IPS-15b (cell line): ENCODE data around the gene DTX2.
"Not testable (repeated sequence)": the region's sequence is repeated elsewhere in the genome, so short reads cannot be mapped to it uniquely, and the experiment has no call there.

Source experiments
- H3K27me3 ChIP-seq: one replicate; pipeline ENCODE4 v1.6.1; 2013; ENCODE audit warnings: low read length; ENCODE audit not compliant: control insufficient read depth, insufficient read depth
- H3K36me3 ChIP-seq: one replicate; pipeline ENCODE4 v1.6.1; 2013; ENCODE audit warnings: low read length; ENCODE audit not compliant: control insufficient read depth, insufficient read depth
- H3K4me1 ChIP-seq: one replicate; pipeline ENCODE4 v1.6.1; 2013; ENCODE audit warnings: mild to moderate bottlenecking, low read length; ENCODE audit not compliant: control insufficient read depth, insufficient read depth
- H3K4me3 ChIP-seq: one replicate; pipeline ENCODE4 v1.5.1; 2013; ENCODE audit warnings: low read depth, low read length
- H3K9ac ChIP-seq: one replicate; pipeline ENCODE4 v1.6.1; 2013; ENCODE audit warnings: low read depth, mild to moderate bottlenecking, low read length
- H3K9me3 ChIP-seq: one replicate; pipeline ENCODE4 v1.6.1; 2013; ENCODE audit warnings: mild to moderate bottlenecking, low read length; ENCODE audit not compliant: control insufficient read depth, insufficient read depth

DTX2 gene

GRCh38 chr7:76511911-76512885 lies 50.7 kb downstream of the DTX2 start:
- H3K4me1 ChIP-seq, H3K9me3 ChIP-seq, H3K27me3 ChIP-seq, H3K36me3 ChIP-seq, H3K9ac ChIP-seq, H3K4me3 ChIP-seq: not testable (repeated sequence)

GRCh38 chr7:76512941-76513816 lies 51.7 kb downstream of the DTX2 start:
- Histone ChIP-seq H3K36me3 (no peaks in the 10 kb centered on the region), H3K9ac (no peak overlapping the region), H3K4me3 (no peak overlapping the region), H3K27me3 (no peaks in the 10 kb centered on the region), H3K4me1 (peaks cover 6% of the 10 kb centered on the region), H3K9me3 (no peaks in the 10 kb centered on the region)

DNA sequence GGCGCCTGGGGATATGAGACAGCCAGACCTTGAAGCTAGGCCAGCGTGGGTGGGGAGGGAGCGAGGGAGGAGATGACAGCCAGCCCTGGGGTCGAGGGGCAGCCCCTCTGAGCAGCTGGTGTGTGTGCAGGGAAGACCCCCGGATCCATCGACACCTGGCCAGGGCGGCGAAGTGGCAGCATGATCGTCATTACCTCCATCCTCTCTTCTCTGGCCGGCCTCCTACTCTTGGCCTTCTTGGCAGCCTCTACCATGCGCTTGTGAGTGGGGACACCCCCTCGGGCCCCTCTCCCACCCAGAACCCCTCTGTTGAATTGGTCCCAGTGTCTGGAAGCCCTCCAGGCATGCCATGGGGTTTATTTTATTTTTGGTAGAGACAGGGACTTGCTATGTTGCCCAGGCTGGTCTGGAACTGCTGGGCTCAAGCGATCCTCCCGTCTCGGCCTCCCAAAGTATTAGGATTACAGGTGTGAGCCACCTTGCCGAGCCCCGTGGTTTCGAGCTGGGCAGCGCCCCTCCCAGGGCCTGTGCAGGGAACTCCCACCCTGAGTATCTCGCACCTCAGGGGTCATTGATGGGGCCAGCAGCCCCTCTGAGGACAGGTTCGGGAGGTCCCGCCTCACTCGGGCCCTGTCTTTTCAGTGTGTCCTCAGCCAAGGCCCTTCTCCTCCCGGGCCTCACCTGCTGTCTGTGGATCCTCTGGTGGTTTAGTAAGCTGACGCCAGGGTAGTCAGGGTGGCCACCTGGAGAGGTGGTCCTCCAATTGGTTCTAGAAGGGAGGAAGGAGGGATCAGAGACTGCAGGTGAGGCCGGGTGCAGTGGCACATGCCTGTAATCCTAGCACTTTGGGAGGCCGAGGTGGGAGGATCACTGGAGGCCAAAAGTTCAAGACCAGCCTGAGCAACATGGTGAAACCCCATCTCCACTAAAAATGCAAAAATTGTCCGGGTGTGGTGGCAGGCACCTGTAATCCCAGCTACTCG lies 52.6 kb downstream of the DTX2 start:
- Histone ChIP-seq H3K27me3 (no peaks in the 10 kb centered on the region), H3K9me3 (no peaks in the 10 kb centered on the region), H3K9ac (no peak overlapping the region), H3K4me3 (no peak overlapping the region), H3K36me3 (no peaks in the 10 kb centered on the region), H3K4me1 (peaks cover 6% of the 10 kb centered on the region)

DNA sequence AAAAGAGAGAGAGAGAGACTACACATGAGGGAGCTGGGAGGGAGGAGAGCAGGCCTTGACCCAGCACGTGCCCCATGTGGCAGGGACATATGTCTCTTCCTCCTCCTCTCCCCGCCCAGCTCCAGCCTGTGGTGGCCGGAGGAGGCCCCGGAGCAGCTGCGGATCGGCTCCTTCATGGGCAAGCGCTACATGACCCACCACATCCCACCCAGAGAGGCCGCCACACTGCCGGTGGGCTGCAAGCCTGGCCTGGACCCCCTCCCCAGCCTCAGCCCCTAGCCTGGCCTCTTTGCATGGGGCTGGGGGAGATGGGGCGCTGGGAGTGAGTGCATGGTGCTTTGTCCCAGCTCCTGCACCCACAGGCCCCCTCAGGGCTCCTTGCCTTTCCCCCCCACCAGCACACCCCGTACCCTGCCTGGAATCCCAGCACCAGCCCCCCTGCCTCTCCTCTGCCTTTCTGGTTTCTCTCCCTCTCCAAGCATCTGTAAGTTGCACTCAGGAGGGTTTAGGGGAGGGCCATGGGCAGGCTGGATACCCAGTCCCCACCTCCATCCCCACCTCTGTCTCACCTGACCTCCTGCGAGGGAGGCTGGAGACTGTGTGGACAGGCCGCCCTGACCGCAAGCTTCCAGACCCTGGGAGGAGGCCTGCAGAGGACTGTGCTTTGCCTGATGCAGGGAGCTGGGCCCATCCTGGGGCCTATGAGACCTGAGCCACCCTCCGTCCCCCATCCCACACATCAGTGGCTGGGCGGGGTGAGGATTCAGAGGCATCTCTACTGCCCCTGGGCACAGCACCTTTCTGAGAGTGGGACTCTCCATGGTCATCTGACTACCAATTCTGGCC lies 53.6 kb downstream of the DTX2 start:
- H3K9me3 ChIP-seq: no peaks in the 10 kb centered on the region
- H3K4me1 ChIP-seq: peaks cover under 1% of the 10 kb centered on the region
- H3K9ac ChIP-seq: no peak overlapping the region

DNA sequence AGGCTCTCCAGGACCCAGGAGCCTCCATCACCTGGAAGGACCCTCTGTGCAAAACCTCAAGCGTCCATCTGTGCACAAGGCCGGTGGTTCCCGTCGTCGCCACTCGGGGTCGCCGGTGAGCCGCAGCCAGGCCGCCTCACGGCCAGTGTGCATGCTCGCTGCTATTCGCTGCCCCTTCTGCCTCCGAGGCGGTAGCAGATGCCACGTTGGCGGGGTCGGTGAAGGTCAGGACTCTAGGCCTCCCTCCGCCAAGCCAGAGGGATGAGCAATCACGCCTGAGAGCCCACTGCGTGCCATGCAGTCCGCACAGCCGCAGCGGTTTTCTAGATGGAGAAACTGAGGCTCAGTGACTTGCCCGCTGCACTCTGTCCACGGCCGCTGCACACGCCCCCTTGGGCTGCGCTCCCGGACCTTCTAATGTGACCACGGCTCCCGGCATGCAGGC lies 54.5 kb downstream of the DTX2 start:
- H3K9me3 ChIP-seq: no peaks in the 10 kb centered on the region
- no peak overlapping the region for H3K4me3 ChIP-seq
- H3K9ac ChIP-seq: no peak overlapping the region
- H3K4me1 ChIP-seq: no peaks in the 10 kb centered on the region
- no peaks in the 10 kb centered on the region for H3K27me3 ChIP-seq
- H3K36me3 ChIP-seq: no peaks in the 10 kb centered on the region

More for the DNA sequence above, 53.6 kb downstream of the DTX2 start:
- Histone ChIP-seq H3K27me3 (no peaks in the 10 kb centered on the region), H3K36me3 (no peaks in the 10 kb centered on the region), H3K4me3 (no peak overlapping the region)

GRCh38 chr7:76516932-76517331 lies 55.4 kb downstream of the DTX2 start:
- H3K4me1 ChIP-seq, H3K36me3 ChIP-seq, H3K9me3 ChIP-seq, H3K27me3 ChIP-seq, H3K9ac ChIP-seq, H3K4me3 ChIP-seq: not testable (repeated sequence)

DNA sequence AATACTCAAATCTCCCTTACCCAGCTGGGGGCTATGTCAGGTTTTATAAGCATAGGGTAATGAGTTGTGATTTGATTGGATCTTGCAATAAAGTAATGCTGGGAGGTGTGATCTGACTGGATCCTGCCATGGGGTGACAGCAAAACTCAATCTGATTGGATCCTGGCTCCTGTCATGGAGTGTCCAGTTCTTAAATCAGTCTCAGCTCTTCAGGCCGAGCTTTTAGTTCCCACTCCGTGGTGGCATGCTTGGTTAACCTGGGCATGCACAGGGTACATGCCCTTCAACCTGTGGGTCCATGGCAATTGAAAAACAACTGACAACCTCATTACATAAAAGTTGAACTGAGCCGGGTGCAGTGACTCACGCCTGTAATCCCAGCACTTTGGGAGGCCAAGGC lies 64.7 kb downstream of the DTX2 start:
- H3K9me3 ChIP-seq, H3K4me3 ChIP-seq, H3K36me3 ChIP-seq, H3K4me1 ChIP-seq, H3K9ac ChIP-seq, H3K27me3 ChIP-seq: not testable (repeated sequence)

DNA sequence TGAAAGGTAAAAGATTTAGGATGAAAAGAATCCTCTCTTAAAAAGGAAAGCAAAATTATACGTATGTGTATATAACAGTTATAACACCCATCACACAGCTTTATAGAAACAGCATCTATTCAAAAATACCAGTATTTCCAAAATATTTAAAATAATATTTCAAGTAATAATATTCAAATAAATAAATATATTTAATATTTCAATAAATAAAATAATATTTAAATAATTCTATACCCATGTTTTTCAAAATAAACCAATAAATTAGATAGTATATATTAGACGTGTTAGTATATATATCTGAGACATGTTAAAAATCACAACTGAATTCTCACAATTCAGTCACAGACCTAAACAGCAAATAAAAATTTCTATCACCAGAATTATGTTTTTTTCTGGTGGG lies 70.1 kb downstream of the DTX2 start:
- not testable (repeated sequence) for H3K36me3 ChIP-seq, H3K9ac ChIP-seq, H3K9me3 ChIP-seq, H3K4me3 ChIP-seq, H3K27me3 ChIP-seq, H3K4me1 ChIP-seq

DNA sequence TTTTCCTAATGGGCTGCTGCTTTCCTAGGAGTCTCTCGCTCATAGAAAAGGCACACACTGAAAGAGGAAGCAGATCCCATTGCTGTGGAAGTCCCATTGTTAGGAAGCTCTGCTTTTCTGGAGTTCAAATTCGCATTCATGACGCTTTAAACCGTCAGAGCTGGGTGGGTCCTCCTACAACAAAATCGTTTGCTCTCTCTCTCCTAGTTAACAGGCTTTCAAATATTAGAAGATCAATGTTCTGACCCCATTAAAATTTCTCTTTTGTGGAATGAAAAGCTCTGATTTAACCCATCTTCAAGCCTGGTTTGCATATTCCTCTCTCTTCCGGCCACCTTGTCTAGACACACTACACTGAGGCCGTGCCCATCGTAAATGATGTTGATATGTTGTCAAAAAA lies 81.7 kb downstream of the DTX2 start, which contains the start of gene SPDYE16:
Gene SPDYE16, minus strand, starts transcription at position 101 of the 400 bp plus-strand sequence. CDS start 1,838 bp downstream, outside the sequence.
- not testable (repeated sequence) for H3K36me3 ChIP-seq, H3K4me1 ChIP-seq, H3K4me3 ChIP-seq, H3K9me3 ChIP-seq, H3K27me3 ChIP-seq, H3K9ac ChIP-seq

DNA sequence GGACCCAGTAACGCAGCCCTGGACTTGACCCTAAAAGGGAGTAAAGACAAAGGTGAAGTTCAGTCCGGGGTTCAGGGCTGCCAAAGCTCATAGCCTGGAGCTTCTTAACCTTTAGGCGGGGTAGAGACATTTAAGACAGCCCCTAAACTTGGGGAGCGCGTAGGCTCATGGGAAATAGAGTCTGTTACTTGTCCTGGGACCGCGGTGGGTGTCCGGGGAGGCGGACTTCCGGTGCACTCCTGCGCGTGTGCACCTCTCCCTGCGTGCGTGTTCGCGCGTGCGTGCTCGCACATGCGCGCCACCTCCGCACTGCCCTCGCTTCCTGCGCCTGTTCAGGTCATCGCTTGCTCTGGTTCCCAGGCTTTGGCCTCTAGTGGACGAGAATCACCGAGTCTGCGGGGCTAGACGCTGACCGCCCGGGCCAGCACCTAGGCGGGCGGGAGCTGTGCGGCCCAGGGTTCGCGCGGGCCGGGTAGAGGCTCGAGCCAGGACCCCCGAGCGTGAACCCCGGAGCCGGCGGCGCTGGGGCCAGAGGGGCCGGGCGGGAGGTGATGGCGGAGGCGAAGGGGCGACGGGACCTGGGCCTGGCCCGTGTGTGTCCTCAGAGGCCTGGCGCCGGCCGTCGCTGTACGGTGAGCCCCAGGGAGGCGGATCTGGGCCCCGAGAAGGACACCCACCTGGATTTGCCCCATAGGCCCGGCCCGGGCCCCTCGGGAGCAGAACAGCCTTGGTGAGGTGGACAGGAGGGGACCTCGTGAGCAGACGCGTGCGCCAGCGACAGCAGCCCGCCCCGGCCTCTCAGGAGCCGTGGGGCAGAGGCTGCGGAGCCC lies 87.7 kb downstream of the DTX2 start:
- not testable (repeated sequence) for H3K27me3 ChIP-seq, H3K4me1 ChIP-seq, H3K9me3 ChIP-seq, H3K36me3 ChIP-seq
- peak overlapping the region; percentile 70 for H3K9ac ChIP-seq
- H3K4me3 ChIP-seq: peak overlapping the region; percentile 68
